ENCODE data around the gene OR4D6. TPM values are rescaled to one million over a fixed set of nuclear protein-coding genes. Genes with fewer than 3 reads are reported as not detected.
"Not testable (repeated sequence)": the region's sequence is repeated elsewhere in the genome, so short reads cannot be mapped to it uniquely, and the experiment has no call there.

Gene OR4D6
- polyA plus RNA-seq (2012; ENCODE audit: insufficient read depth, insufficient read length), result not detected

GRCh38 chr11:59456661-59457060 lies at the start of gene OR4D6:
TSS of gene OR4D6 (plus strand) at chr11:59456961. CDS start at chr11:59456961, 0 bp downstream.
- DNase-seq (ENCODE audit: low read depth, low spot score), result no peak
- H3K4me3 ChIP-seq (ENCODE audit: low read length), result no peak within 1 kb of the TSS

GRCh38 chr11:59413646-59414045 lies 43.1 kb upstream of the OR4D6 start:
- no peak for DNase-seq (ENCODE audit: low read depth, low spot score)
- no peak overlapping the region for H3K4me3 ChIP-seq (ENCODE audit: low read length)

GRCh38 chr11:59415111-59415510 lies 41.6 kb upstream of the OR4D6 start:
- no peak overlapping the region for H3K4me3 ChIP-seq (ENCODE audit: low read length)
- DNase-seq (ENCODE audit: low read depth, low spot score), result no peak

GRCh38 chr11:59416613-59417012 lies 40.1 kb upstream of the OR4D6 start:
- no peak overlapping the region for H3K4me3 ChIP-seq (ENCODE audit: low read length)
- no peak for DNase-seq (ENCODE audit: low read depth, low spot score)

- no peak overlapping the region for H3K4me3 ChIP-seq (ENCODE audit: low read length)
- DNase-seq (ENCODE audit: low read depth, low spot score), result peak; percentile 22
Measured at GRCh38 chr11:59417023-59417422, 39.7 kb upstream of the OR4D6 start.

GRCh38 chr11:59418156-59418555 lies 38.6 kb upstream of the OR4D6 start:
- no peak overlapping the region for H3K4me3 ChIP-seq (ENCODE audit: low read length)
- DNase-seq (ENCODE audit: low read depth, low spot score), result no peak

GRCh38 chr11:59423835-59424234 lies 32.9 kb upstream of the OR4D6 start:
- DNase-seq (ENCODE audit: low read depth, low spot score), result no peak
- H3K4me3 ChIP-seq (ENCODE audit: low read length), result no peak overlapping the region

- H3K4me3 ChIP-seq (ENCODE audit: low read length), result no peak overlapping the region
- DNase-seq (ENCODE audit: low read depth, low spot score), result no peak
Measured at GRCh38 chr11:59425131-59425530, 31.6 kb upstream of the OR4D6 start.

GRCh38 chr11:59426361-59427067 lies 30.2 kb upstream of the OR4D6 start, which contains the start of gene OR5A2:
TSS of gene OR5A2 (minus strand) at chr11:59426413. CDS start at chr11:59422953, 3,460 bp downstream.
- no peak for DNase-seq (ENCODE audit: low read depth, low spot score)

GRCh38 chr11:59427068-59427382 lies 29.7 kb upstream of the OR4D6 start:
- no peak for DNase-seq (ENCODE audit: low read depth, low spot score)
- H3K4me3 ChIP-seq (ENCODE audit: low read length), result no peak overlapping the region

More at GRCh38 chr11:59426361-59427067, 30.2 kb upstream of the OR4D6 start, which contains the start of gene OR5A2:
- no peak within 1 kb of the TSS for H3K4me3 ChIP-seq (ENCODE audit: low read length)

- no peak overlapping the region for H3K4me3 ChIP-seq (ENCODE audit: low read length)
- peak; percentile 63 for DNase-seq (ENCODE audit: low read depth, low spot score)
Measured at GRCh38 chr11:59429924-59430516, 26.7 kb upstream of the OR4D6 start.

GRCh38 chr11:59436169-59436568 lies 20.6 kb upstream of the OR4D6 start, which contains the start of gene OR5A1:
TSS of gene OR5A1 (plus strand) at chr11:59436469. CDS start at chr11:59443169, 6,700 bp downstream.
- H3K4me3 ChIP-seq (ENCODE audit: low read length), result no peak within 1 kb of the TSS
- DNase-seq (ENCODE audit: low read depth, low spot score), result no peak

GRCh38 chr11:59437770-59438169 lies 19.0 kb upstream of the OR4D6 start:
- no peak for DNase-seq (ENCODE audit: low read depth, low spot score)
- H3K4me3 ChIP-seq (ENCODE audit: low read length), result no peak overlapping the region

GRCh38 chr11:59445624-59446023 lies 11.1 kb upstream of the OR4D6 start:
- not testable (repeated sequence) for H3K4me3 ChIP-seq (ENCODE audit: low read length); DNase-seq (ENCODE audit: low read depth, low spot score)

GRCh38 chr11:59448484-59448883 lies 8.3 kb upstream of the OR4D6 start:
- DNase-seq (ENCODE audit: low read depth, low spot score), result no peak
- H3K4me3 ChIP-seq (ENCODE audit: low read length), result no peak overlapping the region

- DNase-seq (ENCODE audit: low read depth, low spot score), result no peak
- H3K4me3 ChIP-seq (ENCODE audit: low read length), result no peak overlapping the region
Measured at GRCh38 chr11:59459916-59460315, 3.2 kb downstream of the OR4D6 start.

- DNase-seq (ENCODE audit: low read depth, low spot score), result no peak
- no peak overlapping the region for H3K4me3 ChIP-seq (ENCODE audit: low read length)
Measured at GRCh38 chr11:59463190-59463641, 6.5 kb downstream of the OR4D6 start.

GRCh38 chr11:59473015-59473414 lies 16.3 kb downstream of the OR4D6 start, which contains the start of gene OR4D10:
TSS of gene OR4D10 (plus strand) at chr11:59473315. CDS start at chr11:59477430, 4,115 bp downstream.
- no peak for DNase-seq (ENCODE audit: low read depth, low spot score)
- no peak within 1 kb of the TSS for H3K4me3 ChIP-seq (ENCODE audit: low read length)

- no peak for DNase-seq (ENCODE audit: low read depth, low spot score)
- H3K4me3 ChIP-seq (ENCODE audit: low read length), result no peak overlapping the region
Measured at GRCh38 chr11:59475176-59475575, 18.4 kb downstream of the OR4D6 start.

GRCh38 chr11:59479906-59480305 lies 23.1 kb downstream of the OR4D6 start:
- H3K4me3 ChIP-seq (ENCODE audit: low read length), result no peak overlapping the region
- no peak for DNase-seq (ENCODE audit: low read depth, low spot score)
